ENCODE data around the gene APOA4.

Gene APOA4

GRCh38 chr11:116853461-116854073 lies 30.5 kb upstream of the APOA4 start:
- H3K4me3 ChIP-seq (ENCODE audit: low read depth, low read length) = no peak overlapping the region
- peak; percentile 85 for DNase-seq (ENCODE audit: low read depth)
- in situ Hi-C loops (cut with HindIII; ENCODE audit: low sequenced_read_pairs) = no loop called here
- no peak for TF ChIP-seq CTCF (IDR thresholded peaks at IDR 0.05; ENCODE audit: low read depth, low read length, missing control alignments)

GRCh38 chr11:116852261-116853031 lies 29.3 kb upstream of the APOA4 start:
- no peak for TF ChIP-seq CTCF (IDR thresholded peaks at IDR 0.05; ENCODE audit: low read depth, low read length, missing control alignments)
- in situ Hi-C loops (cut with HindIII; ENCODE audit: low sequenced_read_pairs) = no loop called here
- H3K4me3 ChIP-seq (ENCODE audit: low read depth, low read length) = no peak overlapping the region
- no peak for DNase-seq (ENCODE audit: low read depth)

- DNase-seq (ENCODE audit: low read depth) = no peak
- in situ Hi-C loops (cut with HindIII; ENCODE audit: low sequenced_read_pairs) = no loop called here
- H3K4me3 ChIP-seq (ENCODE audit: low read depth, low read length) = no peak overlapping the region
- no peak for TF ChIP-seq CTCF (IDR thresholded peaks at IDR 0.05; ENCODE audit: low read depth, low read length, missing control alignments)
Observed at GRCh38 chr11:116851626-116852025, 28.5 kb upstream of the APOA4 start.

GRCh38 chr11:116849486-116849885 lies 26.4 kb upstream of the APOA4 start:
- in situ Hi-C loops (cut with HindIII; ENCODE audit: low sequenced_read_pairs) = no loop called here
- DNase-seq (ENCODE audit: low read depth) = no peak
- no peak for TF ChIP-seq CTCF (IDR thresholded peaks at IDR 0.05; ENCODE audit: low read depth, low read length, missing control alignments)
- H3K4me3 ChIP-seq (ENCODE audit: low read depth, low read length) = no peak overlapping the region

- in situ Hi-C loops (cut with HindIII; ENCODE audit: low sequenced_read_pairs) = no loop called here
- no peak for DNase-seq (ENCODE audit: low read depth)
- no peak overlapping the region for H3K4me3 ChIP-seq (ENCODE audit: low read depth, low read length)
- no peak for TF ChIP-seq CTCF (IDR thresholded peaks at IDR 0.05; ENCODE audit: low read depth, low read length, missing control alignments)
Observed at GRCh38 chr11:116849060-116849459, 26.0 kb upstream of the APOA4 start.

GRCh38 chr11:116847612-116848011 lies 24.5 kb upstream of the APOA4 start:
- in situ Hi-C loops (cut with HindIII; ENCODE audit: low sequenced_read_pairs) = no loop called here
- DNase-seq (ENCODE audit: low read depth) = no peak
- TF ChIP-seq CTCF (IDR thresholded peaks at IDR 0.05; ENCODE audit: low read depth, low read length, missing control alignments) = no peak
- H3K4me3 ChIP-seq (ENCODE audit: low read depth, low read length) = no peak overlapping the region
